ENCODE measurements around the gene LONP2. TPM values are rescaled to one million over a fixed set of nuclear protein-coding genes. Genes with fewer than 3 reads are reported as not detected.

LONP2 gene
- total and polyA plus RNA-seq, 2 of the 13 experiments (the other 11 are each of a cell fraction or from before 2014, with no cell fraction given): 39.2 to 63.3 TPM

DNA sequence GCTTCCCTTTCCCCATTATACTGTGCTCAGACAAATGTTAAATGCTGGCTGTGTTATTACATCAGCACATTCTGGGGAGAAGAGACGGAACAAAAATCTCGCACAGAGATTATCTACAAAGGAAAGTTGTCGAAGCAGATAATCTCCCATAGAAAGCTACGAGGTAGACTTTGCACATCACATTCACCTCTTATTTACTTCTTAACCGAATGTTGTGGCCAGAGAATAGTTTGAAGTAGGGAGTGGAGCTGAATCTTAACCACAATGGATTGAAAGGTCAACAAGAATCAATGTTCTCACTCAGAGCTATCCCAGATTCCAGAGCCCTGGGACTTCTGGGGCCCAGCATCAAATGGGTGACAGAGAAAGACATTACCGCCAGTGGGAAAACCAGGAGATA is 28.4 kb upstream of the LONP2 start (continued):
- TF ChIP-seq, protein P1, sequence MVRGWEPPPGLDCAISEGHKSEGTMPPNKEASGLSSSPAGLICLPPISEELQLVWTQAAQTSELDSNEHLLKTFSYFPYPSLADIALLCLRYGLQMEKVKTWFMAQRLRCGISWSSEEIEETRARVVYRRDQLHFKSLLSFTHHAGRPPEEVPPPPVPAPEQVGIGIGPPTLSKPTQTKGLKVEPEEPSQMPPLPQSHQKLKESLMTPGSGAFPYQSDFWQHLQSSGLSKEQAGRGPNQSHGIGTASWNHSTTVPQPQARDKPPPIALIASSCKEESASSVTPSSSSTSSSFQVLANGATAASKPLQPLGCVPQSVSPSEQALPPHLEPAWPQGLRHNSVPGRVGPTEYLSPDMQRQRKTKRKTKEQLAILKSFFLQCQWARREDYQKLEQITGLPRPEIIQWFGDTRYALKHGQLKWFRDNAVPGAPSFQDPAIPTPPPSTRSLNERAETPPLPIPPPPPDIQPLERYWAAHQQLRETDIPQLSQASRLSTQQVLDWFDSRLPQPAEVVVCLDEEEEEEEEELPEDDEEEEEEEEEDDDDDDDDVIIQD (CRISPR knock-in tag; IDR thresholded peaks at IDR 0.05; ENCODE audit: low read depth): no peak
- TF ChIP-seq ATM (IDR thresholded peaks at IDR 0.05; ENCODE audit: borderline replicate concordance): no peak
- TF ChIP-seq ZFYVE20 (CRISPR knock-in tag; IDR thresholded peaks at IDR 0.05; ENCODE audit: borderline replicate concordance, low read depth): no peak
- TF ChIP-seq NR2F1 (CRISPR knock-in tag; IDR thresholded peaks at IDR 0.05): peak in 1 of 2 experiments; percentile 63; a peak in 1 of 4 replicates
- TF ChIP-seq, protein P2, sequence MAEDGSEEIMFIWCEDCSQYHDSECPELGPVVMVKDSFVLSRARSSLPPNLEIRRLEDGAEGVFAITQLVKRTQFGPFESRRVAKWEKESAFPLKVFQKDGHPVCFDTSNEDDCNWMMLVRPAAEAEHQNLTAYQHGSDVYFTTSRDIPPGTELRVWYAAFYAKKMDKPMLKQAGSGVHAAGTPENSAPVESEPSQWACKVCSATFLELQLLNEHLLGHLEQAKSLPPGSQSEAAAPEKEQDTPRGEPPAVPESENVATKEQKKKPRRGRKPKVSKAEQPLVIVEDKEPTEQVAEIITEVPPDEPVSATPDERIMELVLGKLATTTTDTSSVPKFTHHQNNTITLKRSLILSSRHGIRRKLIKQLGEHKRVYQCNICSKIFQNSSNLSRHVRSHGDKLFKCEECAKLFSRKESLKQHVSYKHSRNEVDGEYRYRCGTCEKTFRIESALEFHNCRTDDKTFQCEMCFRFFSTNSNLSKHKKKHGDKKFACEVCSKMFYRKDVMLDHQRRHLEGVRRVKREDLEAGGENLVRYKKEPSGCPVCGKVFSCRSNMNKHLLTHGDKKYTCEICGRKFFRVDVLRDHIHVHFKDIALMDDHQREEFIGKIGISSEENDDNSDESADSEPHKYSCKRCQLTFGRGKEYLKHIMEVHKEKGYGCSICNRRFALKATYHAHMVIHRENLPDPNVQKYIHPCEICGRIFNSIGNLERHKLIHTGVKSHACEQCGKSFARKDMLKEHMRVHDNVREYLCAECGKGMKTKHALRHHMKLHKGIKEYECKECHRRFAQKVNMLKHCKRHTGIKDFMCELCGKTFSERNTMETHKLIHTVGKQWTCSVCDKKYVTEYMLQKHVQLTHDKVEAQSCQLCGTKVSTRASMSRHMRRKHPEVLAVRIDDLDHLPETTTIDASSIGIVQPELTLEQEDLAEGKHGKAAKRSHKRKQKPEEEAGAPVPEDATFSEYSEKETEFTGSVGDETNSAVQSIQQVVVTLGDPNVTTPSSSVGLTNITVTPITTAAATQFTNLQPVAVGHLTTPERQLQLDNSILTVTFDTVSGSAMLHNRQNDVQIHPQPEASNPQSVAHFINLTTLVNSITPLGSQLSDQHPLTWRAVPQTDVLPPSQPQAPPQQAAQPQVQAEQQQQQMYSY (CRISPR knock-in tag; IDR thresholded peaks at IDR 0.05): no peak
- TF ChIP-seq SP140L (CRISPR knock-in tag; IDR thresholded peaks at IDR 0.05; ENCODE audit: borderline replicate concordance): no peak
- TF ChIP-seq ZC3H13 (CRISPR knock-in tag; IDR thresholded peaks at IDR 0.05): no peak
- TF ChIP-seq HDAC1 (CRISPR knock-in tag; IDR thresholded peaks at IDR 0.05): no peak
- TF ChIP-seq THYN1 (CRISPR knock-in tag; IDR thresholded peaks at IDR 0.05; ENCODE audit: borderline replicate concordance, low read depth): no peak
- TF ChIP-seq, protein P3, sequence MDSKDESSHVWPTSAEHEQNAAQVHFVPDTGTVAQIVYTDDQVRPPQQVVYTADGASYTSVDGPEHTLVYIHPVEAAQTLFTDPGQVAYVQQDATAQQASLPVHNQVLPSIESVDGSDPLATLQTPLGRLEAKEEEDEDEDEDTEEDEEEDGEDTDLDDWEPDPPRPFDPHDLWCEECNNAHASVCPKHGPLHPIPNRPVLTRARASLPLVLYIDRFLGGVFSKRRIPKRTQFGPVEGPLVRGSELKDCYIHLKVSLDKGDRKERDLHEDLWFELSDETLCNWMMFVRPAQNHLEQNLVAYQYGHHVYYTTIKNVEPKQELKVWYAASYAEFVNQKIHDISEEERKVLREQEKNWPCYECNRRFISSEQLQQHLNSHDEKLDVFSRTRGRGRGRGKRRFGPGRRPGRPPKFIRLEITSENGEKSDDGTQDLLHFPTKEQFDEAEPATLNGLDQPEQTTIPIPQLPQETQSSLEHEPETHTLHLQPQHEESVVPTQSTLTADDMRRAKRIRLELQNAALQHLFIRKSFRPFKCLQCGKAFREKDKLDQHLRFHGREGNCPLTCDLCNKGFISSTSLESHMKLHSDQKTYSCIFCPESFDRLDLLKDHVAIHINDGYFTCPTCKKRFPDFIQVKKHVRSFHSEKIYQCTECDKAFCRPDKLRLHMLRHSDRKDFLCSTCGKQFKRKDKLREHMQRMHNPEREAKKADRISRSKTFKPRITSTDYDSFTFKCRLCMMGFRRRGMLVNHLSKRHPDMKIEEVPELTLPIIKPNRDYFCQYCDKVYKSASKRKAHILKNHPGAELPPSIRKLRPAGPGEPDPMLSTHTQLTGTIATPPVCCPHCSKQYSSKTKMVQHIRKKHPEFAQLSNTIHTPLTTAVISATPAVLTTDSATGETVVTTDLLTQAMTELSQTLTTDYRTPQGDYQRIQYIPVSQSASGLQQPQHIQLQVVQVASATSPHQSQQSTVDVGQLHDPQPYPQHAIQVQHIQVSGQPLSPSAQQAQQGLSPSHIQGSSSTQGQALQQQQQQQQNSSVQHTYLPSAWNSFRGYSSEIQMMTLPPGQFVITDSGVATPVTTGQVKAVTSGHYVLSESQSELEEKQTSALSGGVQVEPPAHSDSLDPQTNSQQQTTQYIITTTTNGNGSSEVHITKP (CRISPR knock-in tag; IDR thresholded peaks at IDR 0.05; ENCODE audit: low read depth): no peak
- TF ChIP-seq ZBTB44 (CRISPR knock-in tag; IDR thresholded peaks at IDR 0.05): no peak
- TF ChIP-seq FOXJ3 (CRISPR knock-in tag; IDR thresholded peaks at IDR 0.05; ENCODE audit: borderline replicate concordance): no peak
- TF ChIP-seq MTA1 (CRISPR knock-in tag; IDR thresholded peaks at IDR 0.05; ENCODE audit: borderline replicate concordance): no peak
- TF ChIP-seq MYNN (CRISPR knock-in tag; IDR thresholded peaks at IDR 0.05; ENCODE audit: low read depth): no peak
- TF ChIP-seq ZSCAN12 (CRISPR knock-in tag; IDR thresholded peaks at IDR 0.05): no peak
- TF ChIP-seq ESRRA (CRISPR knock-in tag; IDR thresholded peaks at IDR 0.05; ENCODE audit: low read depth): no peak
- TF ChIP-seq HNF4G (IDR thresholded peaks at IDR 0.05; ENCODE audit: borderline replicate concordance, low read depth, low read length): peak; percentile 11; the same call in 1 of the 2 replicates
- TF ChIP-seq HNF4G (CRISPR knock-in tag; IDR thresholded peaks at IDR 0.05; ENCODE audit: borderline replicate concordance, low read depth): no peak
- TF ChIP-seq CBX1 (IDR thresholded peaks at IDR 0.05; ENCODE audit: low read depth): no peak
- peak; percentile 43; the same call in 1 of the 2 replicates for TF ChIP-seq NR2F6 (IDR thresholded peaks at IDR 0.05)
- no peak for TF ChIP-seq NR2F6 (CRISPR knock-in tag; IDR thresholded peaks at IDR 0.05)
